GM12801 (cell line): Measurements from ENCODE around the gene SLC25A44.

Source experiments
- TF ChIP-seq, protein P1 (sequence below): IDR thresholded peaks from one replicate; pipeline ENCODE4 v1.5.1; 2011; ENCODE audit warnings: control low read depth; ENCODE audit not compliant: insufficient read length; ENCODE audit errors: extremely low read depth

SLC25A44 gene

DNA sequence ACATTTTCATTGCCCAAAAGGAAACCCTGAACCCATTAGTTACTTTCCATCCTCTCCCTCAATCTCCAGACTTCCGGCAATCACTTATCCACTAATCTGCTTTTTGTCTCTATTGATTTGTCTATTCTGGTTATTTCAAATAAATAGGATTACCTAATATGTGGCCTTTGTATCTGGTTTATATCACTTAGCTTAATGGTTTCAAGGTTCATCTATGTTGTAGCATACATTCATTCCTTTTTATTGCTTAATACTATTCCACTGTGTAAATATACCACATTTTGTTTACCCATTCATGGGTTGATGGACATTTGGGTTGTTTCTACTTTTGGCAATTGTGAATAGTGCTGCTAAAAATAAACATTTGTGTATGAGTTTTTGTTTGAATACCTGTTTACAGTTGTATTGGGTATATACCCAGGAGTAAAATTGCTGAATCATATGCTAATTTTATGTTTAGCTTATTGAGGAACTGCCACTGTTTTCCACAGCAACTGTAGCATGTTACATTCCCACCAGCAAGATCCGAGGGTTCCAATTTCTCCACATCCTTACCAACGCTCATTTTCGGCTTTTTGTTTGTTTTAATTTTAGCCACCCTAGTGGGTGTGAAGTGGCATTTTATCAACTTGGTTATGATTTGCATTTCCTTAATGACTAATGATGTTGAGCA is 2.5 kb upstream of the SLC25A44 start:
- TF ChIP-seq, protein P1, sequence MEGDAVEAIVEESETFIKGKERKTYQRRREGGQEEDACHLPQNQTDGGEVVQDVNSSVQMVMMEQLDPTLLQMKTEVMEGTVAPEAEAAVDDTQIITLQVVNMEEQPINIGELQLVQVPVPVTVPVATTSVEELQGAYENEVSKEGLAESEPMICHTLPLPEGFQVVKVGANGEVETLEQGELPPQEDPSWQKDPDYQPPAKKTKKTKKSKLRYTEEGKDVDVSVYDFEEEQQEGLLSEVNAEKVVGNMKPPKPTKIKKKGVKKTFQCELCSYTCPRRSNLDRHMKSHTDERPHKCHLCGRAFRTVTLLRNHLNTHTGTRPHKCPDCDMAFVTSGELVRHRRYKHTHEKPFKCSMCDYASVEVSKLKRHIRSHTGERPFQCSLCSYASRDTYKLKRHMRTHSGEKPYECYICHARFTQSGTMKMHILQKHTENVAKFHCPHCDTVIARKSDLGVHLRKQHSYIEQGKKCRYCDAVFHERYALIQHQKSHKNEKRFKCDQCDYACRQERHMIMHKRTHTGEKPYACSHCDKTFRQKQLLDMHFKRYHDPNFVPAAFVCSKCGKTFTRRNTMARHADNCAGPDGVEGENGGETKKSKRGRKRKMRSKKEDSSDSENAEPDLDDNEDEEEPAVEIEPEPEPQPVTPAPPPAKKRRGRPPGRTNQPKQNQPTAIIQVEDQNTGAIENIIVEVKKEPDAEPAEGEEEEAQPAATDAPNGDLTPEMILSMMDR = no peak

DNA sequence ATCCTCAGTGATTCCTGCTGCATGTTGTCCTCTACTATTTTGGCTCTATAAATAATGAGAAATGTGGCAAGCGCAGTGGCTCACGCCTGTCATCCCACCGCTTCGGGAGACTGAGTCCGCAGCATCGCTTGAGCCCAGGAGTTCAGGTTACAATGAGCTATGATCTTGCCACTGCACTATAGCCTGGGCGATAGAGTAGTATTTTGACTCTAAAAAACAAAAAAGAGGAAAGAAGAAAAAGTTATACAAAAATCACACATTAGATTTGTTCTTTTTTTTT is 756 bp upstream of the SLC25A44 start:
- TF ChIP-seq, protein P1 = no peak

DNA sequence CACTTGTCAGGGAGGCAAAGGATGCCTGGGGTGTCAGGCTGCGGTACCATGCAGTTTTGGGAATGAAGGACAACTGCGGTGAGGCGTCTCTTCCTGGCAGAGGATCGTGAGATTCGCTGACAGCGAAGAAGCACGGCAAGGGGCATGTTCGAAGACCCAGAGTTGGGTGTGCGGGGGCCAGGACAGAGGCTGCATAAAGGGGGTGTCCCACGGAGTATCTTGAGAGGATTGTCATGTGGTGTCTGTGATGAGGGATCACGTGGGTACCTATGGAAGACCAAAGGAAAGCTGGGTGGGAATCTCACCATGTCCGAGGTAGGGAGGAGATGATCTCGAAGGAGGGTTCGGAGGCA is 372 bp downstream of the SLC25A44 start:
- TF ChIP-seq, protein P1 = no peak

DNA sequence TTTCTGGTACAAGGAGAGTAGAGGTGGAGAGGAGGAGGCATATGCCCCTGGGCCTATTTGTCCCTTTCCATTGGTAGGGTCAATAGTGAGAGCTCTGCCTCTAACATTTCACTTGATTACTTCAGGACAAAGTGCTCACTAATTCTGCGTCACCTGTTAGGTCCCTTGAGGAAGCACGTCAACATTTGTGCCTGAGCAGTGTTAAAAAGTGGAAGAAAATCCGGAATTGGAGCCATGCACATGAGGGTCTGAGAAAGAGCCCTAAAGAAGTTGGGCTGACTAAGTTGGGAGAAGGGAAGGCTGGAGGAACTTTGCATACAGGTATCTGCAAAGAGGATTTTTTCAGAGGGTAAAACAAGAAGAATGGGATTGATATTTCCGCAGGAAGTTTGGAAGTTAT is 1.9 kb downstream of the SLC25A44 start:
- TF ChIP-seq, protein P1 = no peak

DNA sequence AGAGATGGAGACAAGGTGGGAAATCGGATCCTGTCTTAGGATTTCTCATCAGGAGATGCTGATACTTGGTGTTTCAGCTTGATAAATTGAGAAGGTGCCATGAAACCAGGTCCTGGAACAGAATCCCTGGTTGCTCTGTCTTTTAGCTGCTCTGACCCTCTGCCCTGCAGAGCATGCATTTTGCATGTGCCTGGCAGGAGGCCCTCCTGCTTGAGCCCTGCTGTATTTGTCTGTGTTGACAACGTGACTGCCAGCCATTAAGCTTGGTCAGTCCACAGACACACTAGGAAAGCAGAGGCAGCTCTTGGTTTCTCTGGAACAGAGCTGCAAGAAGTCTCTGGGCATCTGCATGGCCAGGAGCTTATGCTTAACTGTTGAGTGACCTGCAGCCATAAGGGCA is 2.5 kb downstream of the SLC25A44 start:
- TF ChIP-seq, protein P1 = no peak

DNA sequence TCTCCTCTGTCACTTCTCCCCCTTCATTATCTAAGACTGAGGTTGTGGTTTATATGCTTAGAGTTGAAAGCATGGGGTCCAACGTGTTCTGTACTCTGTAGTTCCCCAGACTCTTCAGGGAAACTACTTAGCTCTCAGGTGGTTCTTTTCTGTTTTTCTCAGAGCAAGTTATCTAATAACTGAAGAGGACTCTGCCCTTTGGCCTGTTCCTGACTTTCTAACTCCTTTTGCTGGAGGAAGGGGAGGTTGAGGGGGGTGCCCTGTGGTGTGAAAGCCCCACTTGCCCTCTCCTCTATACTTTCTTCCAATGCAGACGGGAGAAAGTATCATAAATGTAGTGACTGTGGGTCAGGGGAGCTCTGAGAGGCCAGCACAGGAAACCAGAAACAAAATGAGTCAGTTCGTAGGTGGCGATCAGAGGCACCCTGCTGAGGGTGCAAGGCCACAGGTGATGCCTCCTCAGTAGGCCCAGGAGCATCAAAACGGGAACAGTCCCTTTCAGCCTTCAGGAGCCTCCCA is 5.0 kb downstream of the SLC25A44 start:
- TF ChIP-seq, protein P1 = no peak

DNA sequence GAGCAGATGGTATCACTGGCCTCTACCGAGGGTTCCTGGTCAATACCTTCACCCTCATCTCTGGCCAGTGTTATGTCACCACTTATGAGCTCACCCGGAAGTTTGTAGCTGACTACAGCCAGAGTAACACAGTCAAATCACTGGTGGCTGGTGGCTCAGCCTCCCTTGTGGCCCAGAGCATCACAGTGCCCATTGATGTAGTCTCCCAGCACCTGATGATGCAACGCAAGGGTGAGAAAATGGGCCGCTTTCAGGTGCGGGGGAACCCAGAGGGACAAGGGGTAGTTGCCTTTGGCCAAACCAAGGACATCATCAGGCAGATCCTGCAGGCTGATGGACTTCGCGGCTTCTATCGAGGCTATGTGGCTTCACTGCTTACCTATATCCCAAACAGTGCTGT is 6.1 kb downstream of the SLC25A44 start:
- TF ChIP-seq, protein P1 = no peak
